NCI-H524 treated with DMSO at 0.1 percent for 48 hours (cell line): ENCODE results near the gene IL31.
A peak's percentile ranks its signal among the peaks of the same experiment; 100 is the strongest.
"Not testable (repeated sequence)": the region's sequence is repeated elsewhere in the genome, so short reads cannot be mapped to it uniquely, and the experiment has no call there.

Experiments
- DNase-seq: peaks from one replicate; lab custom pipeline; 2025; lab: John Stamatoyannopoulos, UW

Gene IL31

GRCh38 chr12:122192441-122192840, 18.4 kb upstream of the IL31 start:
- DNase-seq = no peak

GRCh38 chr12:122190842-122191668, 17.0 kb upstream of the IL31 start:
- DNase-seq = no peak

- DNase-seq = no peak
These were observed 15.8 kb upstream of the IL31 start for GRCh38 chr12:122189626-122190475.

- DNase-seq = no peak
These were observed 13.4 kb upstream of the IL31 start for GRCh38 chr12:122187466-122187865.

GRCh38 chr12:122185494-122186082, 11.6 kb upstream of the IL31 start:
- no peak for DNase-seq

- no peak for DNase-seq
These were observed 11.1 kb upstream of the IL31 start for GRCh38 chr12:122185079-122185478.

- DNase-seq = no peak
These were observed 10.5 kb upstream of the IL31 start for GRCh38 chr12:122184517-122184916.

GRCh38 chr12:122183588-122183940, 9.5 kb upstream of the IL31 start:
- no peak for DNase-seq

GRCh38 chr12:122182887-122183587, 9.0 kb upstream of the IL31 start, which contains the start of gene LRRC43:
Gene LRRC43, plus strand, starts transcription at chr12:122183123. Its CDS starts 22 bp downstream, at chr12:122183145.
- DNase-seq = peak; percentile 89

GRCh38 chr12:122176473-122176872, 2.5 kb upstream of the IL31 start:
- not testable (repeated sequence) for DNase-seq

GRCh38 chr12:122172262-122172939, 1.6 kb downstream of the IL31 start:
- no peak for DNase-seq

GRCh38 chr12:122171399-122171798, 2.6 kb downstream of the IL31 start:
- no peak for DNase-seq

- DNase-seq = no peak
These were observed 5.5 kb downstream of the IL31 start for GRCh38 chr12:122168492-122168891.

- no peak for DNase-seq
These were observed 6.6 kb downstream of the IL31 start for GRCh38 chr12:122167356-122167925.

GRCh38 chr12:122166422-122167349, 7.3 kb downstream of the IL31 start:
- peak; percentile 51 for DNase-seq

- DNase-seq = no peak
These were observed 11.0 kb downstream of the IL31 start for GRCh38 chr12:122162976-122163375.

- DNase-seq = no peak
These were observed 12.3 kb downstream of the IL31 start for GRCh38 chr12:122161682-122162081.

- DNase-seq = no peak
These were observed 13.3 kb downstream of the IL31 start for GRCh38 chr12:122160761-122161160.

- no peak for DNase-seq
These were observed 14.1 kb downstream of the IL31 start for GRCh38 chr12:122159882-122160281.

GRCh38 chr12:122158700-122159285, 15.2 kb downstream of the IL31 start:
- no peak for DNase-seq
